UCSD-AML1 (cell line): ENCODE results near the gene METTL27.
A peak's percentile ranks its signal among the peaks of the same experiment; 100 is the strongest.
"Not testable (repeated sequence)": the region's sequence is repeated elsewhere in the genome, so short reads cannot be mapped to it uniquely, and the experiment has no call there.

ENCODE experiments used
- DNase-seq: peaks from one replicate; lab custom pipeline; 2025; ENCODE audit not compliant: unreplicated experiment; lab: John Stamatoyannopoulos, UW

Gene METTL27

DNA sequence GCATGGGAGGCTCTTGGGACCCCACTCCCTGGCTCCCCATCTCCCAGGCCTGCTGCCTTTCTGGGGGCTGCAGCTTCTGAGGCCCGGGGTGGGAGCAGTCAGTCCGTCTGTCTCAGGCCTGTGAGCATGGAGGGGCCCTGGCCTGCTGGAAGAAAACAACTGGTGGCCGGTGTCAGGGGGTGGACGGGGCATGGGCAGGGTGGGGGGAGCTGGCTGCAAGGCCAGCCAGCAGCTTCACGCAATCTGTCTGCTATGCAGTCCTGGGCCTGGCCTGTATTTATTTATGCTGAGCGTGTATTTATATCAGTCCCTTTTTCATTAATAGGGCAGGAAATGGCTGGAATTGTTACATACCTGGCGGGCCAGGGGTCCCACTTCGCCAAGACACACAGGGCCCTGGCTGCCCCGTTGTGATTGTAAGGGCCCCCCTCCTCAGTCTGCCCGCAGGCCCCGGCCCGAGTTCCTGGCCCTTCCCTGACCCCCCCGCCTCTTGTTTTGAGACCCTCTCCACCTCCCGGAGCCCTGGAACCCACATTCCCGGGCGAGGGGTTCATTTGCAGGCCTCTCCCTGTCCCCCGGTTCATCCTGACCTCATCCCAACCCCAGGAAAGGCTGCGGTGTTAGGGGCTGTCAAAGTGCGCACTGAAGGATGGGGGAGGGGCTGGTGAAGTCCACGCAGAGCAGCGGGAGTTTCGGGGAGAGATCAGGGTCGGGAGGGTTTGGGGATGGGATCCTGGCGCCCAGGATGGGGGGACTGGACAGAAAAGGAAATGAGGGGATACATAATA, 26.9 kb upstream of the METTL27 start:
- DNase-seq: no peak

DNA sequence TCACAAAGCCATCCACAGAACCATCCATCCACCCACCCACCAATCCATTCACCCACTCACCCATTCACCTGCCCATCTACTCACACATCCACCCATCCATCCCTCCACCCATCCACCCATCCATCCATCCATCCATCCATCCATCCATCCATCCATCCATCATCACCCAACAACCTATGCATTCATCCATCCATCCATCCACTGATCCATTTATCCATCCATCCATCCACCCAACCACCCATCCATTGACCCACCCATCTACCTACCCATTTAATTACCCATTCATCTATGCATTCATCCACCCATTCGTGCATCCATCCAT, 24.1 kb upstream of the METTL27 start:
- no peak for DNase-seq

GRCh38 chr7:73865738-73866445, 23.6 kb upstream of the METTL27 start:
- peak; percentile 43 for DNase-seq

GRCh38 chr7:73864981-73865711, 22.8 kb upstream of the METTL27 start:
- no peak for DNase-seq

DNA sequence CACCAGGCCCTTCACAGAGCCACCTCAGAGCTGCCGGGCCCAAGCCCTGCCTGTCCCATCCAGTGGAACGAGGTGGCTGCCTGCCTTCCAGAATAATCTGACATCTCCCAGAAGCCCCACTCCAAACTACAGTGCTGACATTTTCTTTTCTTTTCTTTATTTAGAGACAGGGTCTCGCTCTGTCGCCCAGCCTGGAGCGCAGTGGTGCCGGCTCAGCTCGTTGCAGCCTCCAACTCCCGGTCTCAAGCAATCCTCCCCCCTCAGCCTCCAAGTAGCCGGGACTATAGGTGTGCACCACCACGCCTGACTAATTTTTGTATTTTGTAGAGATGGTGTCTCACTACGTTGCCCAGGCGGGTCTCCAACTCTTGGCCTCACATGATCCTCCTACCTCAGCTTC, 19.0 kb upstream of the METTL27 start:
- no peak for DNase-seq

DNA sequence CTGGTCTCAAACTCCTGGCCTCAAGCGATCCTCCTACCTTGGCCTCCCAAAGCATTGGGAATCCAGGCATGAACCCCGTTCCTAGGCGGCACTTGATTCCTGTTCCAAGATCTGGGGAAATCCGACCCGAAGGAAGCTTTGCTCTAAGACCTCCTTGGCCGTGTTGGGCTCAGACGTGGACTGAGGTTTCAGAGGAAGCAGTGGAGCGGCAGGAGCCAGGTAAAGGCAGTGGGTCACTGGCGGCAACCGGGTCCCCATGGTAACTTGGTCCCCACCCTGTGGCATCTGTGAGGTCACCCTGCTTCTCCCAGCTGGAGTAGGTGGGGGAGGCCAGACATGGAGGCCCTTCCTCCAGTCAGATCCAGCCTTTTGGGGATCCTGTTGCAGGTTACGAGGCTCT, 18.5 kb upstream of the METTL27 start, which contains the start of gene TMEM270:
TSS of gene TMEM270 (plus strand) at position 301 of the 400 bp plus-strand sequence. CDS start at position 337, 36 bp downstream.
- no peak for DNase-seq

- no peak for DNase-seq
Measured at GRCh38 chr7:73858807-73859206, 16.5 kb upstream of the METTL27 start.

- no peak for DNase-seq
Measured at GRCh38 chr7:73856941-73857340, 14.6 kb upstream of the METTL27 start.

DNA sequence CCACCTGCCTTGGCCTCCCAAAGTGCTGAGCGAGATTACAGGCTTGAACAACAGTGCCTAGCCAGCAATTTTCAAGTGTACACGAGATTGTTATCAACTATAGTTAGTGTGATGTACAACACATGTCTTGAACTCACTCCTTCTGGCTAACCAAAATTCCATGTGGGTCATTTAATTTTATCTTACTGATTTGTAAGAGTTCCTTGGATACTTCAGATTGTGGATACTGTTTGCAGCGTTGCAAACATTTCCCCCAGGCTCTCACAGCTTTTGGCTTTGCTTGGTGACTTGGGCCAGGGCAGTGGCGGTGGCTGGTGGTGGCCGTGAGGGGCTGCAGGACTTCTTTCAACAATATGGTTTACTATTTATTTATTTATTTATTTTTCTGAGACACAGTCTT, 10.2 kb upstream of the METTL27 start:
- no peak for DNase-seq

GRCh38 chr7:73851410-73852338, 9.4 kb upstream of the METTL27 start:
- DNase-seq: no peak

GRCh38 chr7:73850781-73851207, 8.5 kb upstream of the METTL27 start:
- DNase-seq: no peak

- DNase-seq: no peak
Measured at GRCh38 chr7:73847941-73848723, 5.8 kb upstream of the METTL27 start.

DNA sequence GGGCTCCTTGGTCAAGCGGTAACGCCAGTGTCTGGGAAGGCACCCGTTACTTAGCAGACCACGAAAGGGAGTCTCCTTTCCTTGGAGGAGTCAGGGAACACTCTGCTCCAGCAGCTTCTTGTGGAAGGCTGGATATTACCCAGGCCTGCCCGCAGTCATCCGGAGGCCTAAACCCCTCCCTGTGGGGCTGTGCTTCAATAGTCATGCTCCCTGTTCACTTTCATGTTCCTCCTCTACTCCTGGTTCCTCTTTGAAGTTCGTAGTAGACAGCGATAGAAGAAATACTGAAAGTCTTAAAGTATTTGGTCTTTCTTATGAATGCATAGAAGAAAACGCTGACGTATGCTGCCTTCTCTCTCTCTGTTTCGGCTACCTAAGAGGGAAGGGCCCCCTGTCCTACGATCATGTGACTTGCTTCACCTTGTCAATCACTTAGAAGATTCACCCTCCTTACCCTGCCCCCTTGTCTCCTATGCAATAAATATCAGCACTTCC, 3.4 kb upstream of the METTL27 start:
- not testable (repeated sequence) for DNase-seq

- DNase-seq: no peak
Measured at GRCh38 chr7:73844848-73845460, 2.6 kb upstream of the METTL27 start.

- no peak for DNase-seq
Measured at GRCh38 chr7:73844131-73844547, 1.8 kb upstream of the METTL27 start.

DNA sequence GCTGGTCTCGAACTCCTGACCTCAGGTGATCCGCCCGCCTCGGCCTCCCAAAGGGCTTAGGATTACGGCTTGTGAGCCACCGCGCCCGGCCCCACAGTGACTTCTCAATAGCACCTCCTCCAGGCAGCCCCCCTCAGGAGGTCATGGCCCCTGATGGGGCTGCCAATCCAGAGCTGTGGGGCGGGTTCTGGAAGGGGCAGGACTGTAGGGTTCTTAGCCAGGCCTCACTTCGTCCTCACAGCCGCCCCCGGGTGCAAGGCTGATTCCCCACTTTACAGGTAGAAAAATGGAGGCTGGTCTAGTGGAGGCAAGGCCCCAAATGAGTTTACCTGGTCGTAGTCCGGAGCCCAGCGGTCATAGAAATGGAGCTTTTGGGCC, 638 bp downstream of the METTL27 start:
- no peak for DNase-seq

DNA sequence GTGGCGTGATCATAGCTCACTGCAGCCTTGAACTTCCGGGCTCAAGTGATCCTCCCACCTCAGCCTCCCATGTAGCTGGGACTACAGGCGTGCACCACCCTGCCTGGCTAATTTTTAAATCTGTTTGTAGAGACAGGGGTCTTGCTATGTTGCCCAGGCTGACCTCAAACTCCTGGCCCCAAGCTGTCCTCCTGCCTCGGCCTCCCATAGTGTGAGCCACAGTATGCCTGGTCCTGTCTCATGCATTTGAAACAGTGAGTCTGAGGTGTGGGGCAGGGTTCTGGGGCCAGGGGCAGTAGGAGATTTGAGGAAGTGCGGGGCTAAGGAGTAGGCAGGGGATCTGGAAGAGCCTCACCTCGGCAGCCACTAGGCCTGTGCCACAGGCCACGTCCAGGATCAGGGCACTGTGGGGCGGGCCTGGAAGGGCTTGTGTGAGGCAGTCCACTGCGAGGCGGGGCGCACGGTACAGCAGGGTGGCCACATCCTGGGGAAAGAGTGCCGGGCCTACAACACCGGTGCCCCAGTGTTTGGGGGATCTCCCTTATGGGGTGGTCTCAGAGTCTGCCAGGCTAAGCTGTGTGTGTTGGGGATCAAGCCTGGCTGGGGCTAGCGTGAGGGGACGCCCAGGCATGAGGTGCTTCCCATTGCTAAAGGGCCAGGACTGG, 1.5 kb downstream of the METTL27 start:
- no peak for DNase-seq

DNA sequence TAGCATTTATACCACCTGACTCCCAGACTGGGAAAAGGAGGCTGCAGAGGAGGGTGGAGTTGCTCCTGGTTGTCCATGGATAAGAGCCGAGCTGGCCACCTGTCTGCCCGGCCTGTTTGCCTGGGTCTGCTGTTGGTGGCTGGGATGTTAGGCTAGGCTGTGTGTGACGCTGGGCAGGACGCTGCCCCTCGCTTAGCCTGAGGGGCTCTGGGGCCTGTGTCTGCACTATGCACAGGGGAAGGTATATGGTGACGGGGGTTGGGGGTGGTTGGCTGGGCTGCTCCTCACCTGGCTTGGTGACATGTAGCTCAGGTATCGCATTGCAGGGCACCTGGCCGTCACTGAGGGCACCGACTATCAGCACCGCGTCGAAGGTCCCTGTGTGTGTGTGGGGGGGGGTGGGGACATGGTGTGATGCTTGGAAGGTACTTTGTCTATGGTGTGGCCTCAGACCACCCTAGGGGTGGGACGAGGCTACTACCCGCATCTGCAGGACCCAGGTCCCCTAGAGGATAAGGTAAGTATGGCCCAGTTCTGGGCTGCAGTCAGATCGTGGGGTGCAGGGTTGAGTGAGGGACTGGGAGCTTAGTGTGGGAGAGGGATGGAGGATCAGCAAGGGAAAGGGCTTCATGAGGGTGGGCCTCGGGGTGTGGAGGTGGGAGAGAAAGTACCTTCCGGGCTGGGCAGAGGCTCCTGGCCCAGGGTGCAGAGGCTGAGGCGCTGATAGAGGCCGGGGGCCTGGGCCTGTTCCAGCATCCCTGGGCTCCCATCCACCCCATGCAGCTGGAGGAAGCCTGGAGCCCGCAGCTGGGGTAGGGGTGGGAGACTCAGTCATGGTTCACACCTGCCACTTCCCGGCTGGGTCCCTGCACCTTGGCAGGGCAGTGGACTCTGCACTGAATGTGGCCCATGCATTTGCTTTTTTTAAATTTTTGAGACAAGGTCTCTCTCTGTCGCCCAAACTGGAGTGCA, 2.3 kb downstream of the METTL27 start:
- no peak for DNase-seq
